ENCODE results near the gene HDLBP. TPM values are rescaled to one million over a fixed set of nuclear protein-coding genes. Genes with fewer than 3 reads are reported as not detected.

The HDLBP gene
- total RNA-seq, 1 donor from 2014 or later = 922 TPM

GRCh38 chr2:241314226-241315092 is 1.0 kb downstream of the HDLBP start:
- DNase-seq (ENCODE audit: low read depth) (peak; percentile 41), FAIRE-seq (no peak)
- Histone ChIP-seq H3K9me3 (ENCODE audit: insufficient read depth, low read depth, low read length) (no peaks in the 10 kb centered on the region), H4K20me1 (ENCODE audit: insufficient read depth, low read length) (peaks cover 61% of the 10 kb centered on the region), H3K4me1 (ENCODE audit: insufficient read depth, low read length) (peaks cover 55% of the 10 kb centered on the region), H3K9ac (ENCODE audit: low read length) (peak overlapping the region; percentile 100), H3K27me3 (ENCODE audit: insufficient read depth, low read length) (no peaks in the 10 kb centered on the region), H3K27ac (ENCODE audit: low read depth, low read length) (peak overlapping the region; percentile 100), H2AFZ (ENCODE audit: low read depth, low read length) (peak overlapping the region; percentile 74), H3K4me2 (ENCODE audit: low read length) (peak overlapping the region; percentile 98), H3K36me3 (ENCODE audit: insufficient read depth, low read length) (peaks cover 6% of the 10 kb centered on the region), H3K79me2 (ENCODE audit: insufficient read depth, low read length) (peaks cover 93% of the 10 kb centered on the region), H3K4me3 (ENCODE audit: insufficient read depth, low read depth, low read length) (peak overlapping the region; percentile 98)
- H3K27ac Mint-ChIP-seq (ENCODE audit: unreplicated experiment) = peak overlapping the region; percentile 97
- H3K36me3 Mint-ChIP-seq (ENCODE audit: low read depth, unreplicated experiment) = peaks cover 2% of the 10 kb centered on the region
- no peaks in the 10 kb centered on the region for H3K9me3 Mint-ChIP-seq (ENCODE audit: unreplicated experiment)
- TF ChIP-seq EZH2 (IDR thresholded peaks at IDR 0.05; ENCODE audit: insufficient read depth, low read length) = no peak
- no peak for TF ChIP-seq CTCF (IDR thresholded peaks at IDR 0.05; ENCODE audit: insufficient read depth, low read depth, low read length)
- peak overlapping the region; percentile 91 for H3K4me3 Mint-ChIP-seq (ENCODE audit: unreplicated experiment)
- peaks cover 42% of the 10 kb centered on the region for H3K4me1 Mint-ChIP-seq (ENCODE audit: low read depth, unreplicated experiment)
- no peaks in the 10 kb centered on the region for H3K27me3 Mint-ChIP-seq (ENCODE audit: low read depth, unreplicated experiment)

DNA sequence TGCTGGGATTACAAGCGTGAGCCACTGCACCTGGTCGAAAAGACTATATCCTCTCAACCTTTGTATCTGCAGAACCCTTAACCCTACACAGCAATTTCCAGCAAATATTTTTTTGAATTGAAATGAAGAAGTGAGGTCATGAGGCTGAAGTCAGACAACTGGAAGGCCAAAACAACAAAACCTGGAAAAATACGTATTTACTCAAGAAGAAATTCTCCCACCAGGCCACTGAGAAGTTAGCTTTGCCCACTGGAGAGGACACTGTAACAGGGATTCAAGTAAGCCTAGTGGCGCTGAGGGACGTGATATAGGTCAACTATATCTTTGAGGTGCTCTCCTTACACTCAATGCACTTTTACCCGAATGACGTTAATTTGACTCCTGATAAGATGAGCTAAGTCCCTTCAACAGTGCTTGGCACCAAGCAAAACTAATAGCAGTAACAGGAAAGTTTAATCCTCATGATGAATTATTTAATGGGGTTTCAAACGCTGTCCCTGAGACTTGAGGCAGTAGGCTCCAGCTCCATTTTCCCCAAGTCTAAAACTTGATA is 1.9 kb downstream of the HDLBP start:
- no peak for TF ChIP-seq CTCF (IDR thresholded peaks at IDR 0.05; ENCODE audit: insufficient read depth, low read depth, low read length)
- no peak for TF ChIP-seq EZH2 (IDR thresholded peaks at IDR 0.05; ENCODE audit: insufficient read depth, low read length)
- Histone ChIP-seq H3K4me3 (ENCODE audit: insufficient read depth, low read depth, low read length) (peak overlapping the region; percentile 98), H3K27me3 (ENCODE audit: insufficient read depth, low read length) (no peaks in the 10 kb centered on the region), H3K79me2 (ENCODE audit: insufficient read depth, low read length) (peaks cover 93% of the 10 kb centered on the region), H2AFZ (ENCODE audit: low read depth, low read length) (no peak overlapping the region), H3K9me3 (ENCODE audit: insufficient read depth, low read depth, low read length) (no peaks in the 10 kb centered on the region), H3K4me1 (ENCODE audit: insufficient read depth, low read length) (peaks cover 49% of the 10 kb centered on the region), H3K9ac (ENCODE audit: low read length) (peak overlapping the region; percentile 100), H3K27ac (ENCODE audit: low read depth, low read length) (no peak overlapping the region), H3K4me2 (ENCODE audit: low read length) (peak overlapping the region; percentile 98), H4K20me1 (ENCODE audit: insufficient read depth, low read length) (peaks cover 61% of the 10 kb centered on the region), H3K36me3 (ENCODE audit: insufficient read depth, low read length) (peaks cover 6% of the 10 kb centered on the region)
- Mint-ChIP-seq H3K27me3 (ENCODE audit: low read depth, unreplicated experiment) (no peaks in the 10 kb centered on the region), H3K4me3 (ENCODE audit: unreplicated experiment) (peak overlapping the region; percentile 91), H3K27ac (ENCODE audit: unreplicated experiment) (peak overlapping the region; percentile 97), H3K36me3 (ENCODE audit: low read depth, unreplicated experiment) (no peaks in the 10 kb centered on the region), H3K9me3 (ENCODE audit: unreplicated experiment) (no peaks in the 10 kb centered on the region), H3K4me1 (ENCODE audit: low read depth, unreplicated experiment) (peaks cover 45% of the 10 kb centered on the region)
- FAIRE-seq (no peak), DNase-seq (ENCODE audit: low read depth) (no peak)

Measured in astrocyte (in vitro differentiated cells and primary cell).